SK-N-SH treated with all-trans-retinoic acid at 6 μM for 48 hours (cell line): Measurements from ENCODE around the gene IFNA13.

ENCODE experiments used
- ATAC-seq: fragments of 200-7000 bp; cut with Tn5 transposase; 3 replicates; pipeline ENCODE4 v1.9.1; 2020; ENCODE audit warnings: mild to moderate bottlenecking, moderate library complexity
- ARNTL ChIP-seq: fragments of 450-650 bp; formaldehyde crosslinking; IDR thresholded peaks from 2 replicates; pipeline ENCODE4 v1.5.0; 2020; ENCODE audit warnings: low read depth, mild to moderate bottlenecking, moderate library complexity, borderline replicate concordance
- BACH2 ChIP-seq: fragments of 250-450 bp; sonication (Bioruptor Pico); IDR thresholded peaks from 2 replicates; pipeline ENCODE4 v1.9.0; 2021; ENCODE audit warnings: mild to moderate bottlenecking, borderline replicate concordance
- CSDC2 ChIP-seq: fragments of 250-450 bp; sonication (Bioruptor Pico); IDR thresholded peaks from 2 replicates; pipeline ENCODE4 v1.5.0; 2020; ENCODE audit warnings: mild to moderate bottlenecking, moderate library complexity
- ESRRG ChIP-seq: fragments of 250-450 bp; sonication (Bioruptor Pico); IDR thresholded peaks from 2 replicates; pipeline ENCODE4 v1.6.1; 2021; ENCODE audit warnings: mild to moderate bottlenecking
- GLIS3 ChIP-seq: fragments of 250-450 bp; sonication (Bioruptor Pico); IDR thresholded peaks from 2 replicates; pipeline ENCODE4 v1.5.0; 2020; ENCODE audit warnings: mild to moderate bottlenecking, moderate library complexity
- ISL1 ChIP-seq: fragments of 250-450 bp; sonication (Bioruptor Pico); IDR thresholded peaks from 2 replicates; pipeline ENCODE4 v2.1.2; 2022; ENCODE audit warnings: mild to moderate bottlenecking, moderate library complexity
- OSR1 ChIP-seq: fragments of 250-450 bp; sonication (Bioruptor Pico); IDR thresholded peaks from 2 replicates; pipeline ENCODE4 v1.8.0; 2022; ENCODE audit warnings: moderate library complexity, mild to moderate bottlenecking, inconsistent platforms
- PPARA ChIP-seq: fragments of 250-450 bp; sonication (Bioruptor Pico); IDR thresholded peaks from 2 replicates; pipeline ENCODE4 v1.5.0; 2020; ENCODE audit warnings: mild to moderate bottlenecking, borderline replicate concordance
- RARB ChIP-seq: fragments of 250-450 bp; sonication (Bioruptor Pico); IDR thresholded peaks from 2 replicates; pipeline ENCODE4 v1.8.0; 2021; ENCODE audit warnings: mild to moderate bottlenecking, moderate library complexity
- TCF4 ChIP-seq: fragments of 250-450 bp; sonication (Bioruptor Pico); IDR thresholded peaks from 2 replicates; pipeline ENCODE4 v1.8.0; 2021; ENCODE audit warnings: mild to moderate bottlenecking, moderate library complexity, borderline replicate concordance
- ZC3H10 ChIP-seq: fragments of 250-450 bp; sonication (Bioruptor Pico); IDR thresholded peaks from 2 replicates; pipeline ENCODE4 v1.5.1; 2021; ENCODE audit warnings: mild to moderate bottlenecking, moderate library complexity
- ZFP3 ChIP-seq: fragments of 250-450 bp; sonication (Bioruptor Pico); IDR thresholded peaks from 2 replicates; pipeline ENCODE4 v1.5.0; 2020; ENCODE audit warnings: mild to moderate bottlenecking, moderate library complexity
- ZFP30 ChIP-seq: fragments of 450-650 bp; formaldehyde crosslinking; IDR thresholded peaks from 2 replicates; pipeline ENCODE4 v1.5.0; 2022; ENCODE audit warnings: mild to moderate bottlenecking, moderate library complexity
- ZNF565 ChIP-seq: fragments of 450-650 bp; formaldehyde crosslinking; conservative IDR thresholded peaks from 2 replicates; pipeline ENCODE4 v1.5.0; 2020; ENCODE audit warnings: low read depth, mild to moderate bottlenecking, moderate library complexity
- ZNF70 ChIP-seq: fragments of 450-650 bp; formaldehyde crosslinking; IDR thresholded peaks from 2 replicates; pipeline ENCODE4 v1.5.0; 2020; ENCODE audit warnings: mild to moderate bottlenecking, moderate library complexity
- ZNF8 ChIP-seq: fragments of 450-650 bp; formaldehyde crosslinking; IDR thresholded peaks from 2 replicates; pipeline ENCODE4 v1.5.0; 2020; ENCODE audit warnings: mild to moderate bottlenecking, moderate library complexity
- TF ChIP-seq, protein P1 (sequence below): fragments of 250-450 bp; sonication (Bioruptor Pico); IDR thresholded peaks from 2 replicates; pipeline ENCODE4 v1.5.1; 2020; ENCODE audit warnings: low read depth, mild to moderate bottlenecking, moderate library complexity
- TF ChIP-seq, protein P2 (sequence below): fragments of 250-450 bp; sonication (Bioruptor Pico); IDR thresholded peaks from 2 replicates; pipeline ENCODE4 v1.5.1; 2021; ENCODE audit warnings: mild to moderate bottlenecking, moderate library complexity
- TF ChIP-seq, protein P3 (sequence below): fragments of 250-450 bp; sonication (Bioruptor Pico); IDR thresholded peaks from 2 replicates; pipeline ENCODE4 v1.8.0; 2021; ENCODE audit warnings: low read depth, mild to moderate bottlenecking, moderate library complexity, borderline replicate concordance
- TF ChIP-seq, protein P4 (sequence below): fragments of 250-450 bp; sonication (Bioruptor Pico); IDR thresholded peaks from 2 replicates; pipeline ENCODE4 v1.8.0; 2020; ENCODE audit warnings: mild to moderate bottlenecking, moderate library complexity, borderline replicate concordance

The IFNA13 gene

DNA sequence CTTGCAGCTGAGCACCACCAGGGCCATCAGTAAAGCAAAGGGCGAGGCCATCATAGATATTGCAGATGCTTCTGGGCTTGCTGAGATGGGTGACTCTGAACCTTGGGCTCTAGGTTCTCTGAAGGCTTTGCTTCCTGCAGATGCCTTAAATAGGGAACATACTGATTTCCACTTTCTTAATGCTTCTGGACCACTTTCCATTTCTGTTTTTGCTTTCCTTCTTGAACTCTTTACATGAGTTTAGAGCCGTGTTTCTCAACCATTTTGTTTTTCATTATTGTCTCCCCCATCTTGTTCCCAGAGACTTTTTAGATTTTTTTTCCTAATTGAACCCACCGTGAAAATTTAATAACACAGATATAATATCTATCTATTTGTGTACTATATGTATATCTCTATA, at the start of gene IFNA13:
IFNA13 (minus strand) TSS at position 101 of the 400 bp plus-strand sequence; CDS start at position 54, 47 bp downstream.
- ATAC-seq, result no peak
- TF ChIP-seq ESRRG (no peak), ISL1 (CRISPR knock-in tag) (no peak), ZNF8 (CRISPR knock-in tag) (no peak), RARB (CRISPR knock-in tag) (no peak), PPARA (CRISPR knock-in tag) (no peak)

DNA sequence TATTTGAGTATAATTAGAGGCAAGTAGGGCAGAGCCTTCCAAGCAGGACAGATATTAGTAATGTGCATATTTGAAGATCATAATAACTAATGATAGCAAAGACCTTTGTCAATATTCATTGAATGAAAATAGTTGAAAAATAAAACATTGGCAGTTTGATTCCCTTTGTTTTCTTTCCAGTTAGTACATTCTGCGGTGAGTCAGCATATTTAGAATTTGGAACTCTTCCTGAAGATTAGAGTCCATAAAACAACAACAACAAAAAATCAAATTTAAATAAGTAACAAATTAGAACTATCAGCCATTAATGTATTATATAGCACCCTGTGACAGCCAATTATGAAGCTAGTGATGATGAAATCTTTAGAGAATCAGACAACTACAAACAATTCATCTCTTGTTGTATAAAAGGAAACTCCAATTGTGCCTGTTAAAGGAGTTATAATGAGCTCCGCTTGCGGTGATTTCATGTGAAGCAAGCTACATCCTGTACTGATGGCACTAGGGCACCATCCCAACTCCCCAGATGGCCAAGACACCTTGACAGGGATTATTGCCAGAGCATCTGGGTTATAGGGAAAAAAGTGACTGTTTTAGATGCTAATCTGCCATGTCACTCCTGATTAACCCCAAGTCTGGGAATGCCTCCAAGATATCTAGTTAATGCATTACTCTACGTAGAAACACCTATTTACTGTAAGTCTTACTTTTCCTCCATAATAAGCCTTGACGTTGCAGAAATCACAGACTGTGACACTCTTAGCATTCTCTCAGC, 47.8 kb upstream of the IFNA13 start:
- ATAC-seq, result no peak
- no peak for TF ChIP-seq RARB (CRISPR knock-in tag)
- TF ChIP-seq, all 23 proteins: peak for 0

DNA sequence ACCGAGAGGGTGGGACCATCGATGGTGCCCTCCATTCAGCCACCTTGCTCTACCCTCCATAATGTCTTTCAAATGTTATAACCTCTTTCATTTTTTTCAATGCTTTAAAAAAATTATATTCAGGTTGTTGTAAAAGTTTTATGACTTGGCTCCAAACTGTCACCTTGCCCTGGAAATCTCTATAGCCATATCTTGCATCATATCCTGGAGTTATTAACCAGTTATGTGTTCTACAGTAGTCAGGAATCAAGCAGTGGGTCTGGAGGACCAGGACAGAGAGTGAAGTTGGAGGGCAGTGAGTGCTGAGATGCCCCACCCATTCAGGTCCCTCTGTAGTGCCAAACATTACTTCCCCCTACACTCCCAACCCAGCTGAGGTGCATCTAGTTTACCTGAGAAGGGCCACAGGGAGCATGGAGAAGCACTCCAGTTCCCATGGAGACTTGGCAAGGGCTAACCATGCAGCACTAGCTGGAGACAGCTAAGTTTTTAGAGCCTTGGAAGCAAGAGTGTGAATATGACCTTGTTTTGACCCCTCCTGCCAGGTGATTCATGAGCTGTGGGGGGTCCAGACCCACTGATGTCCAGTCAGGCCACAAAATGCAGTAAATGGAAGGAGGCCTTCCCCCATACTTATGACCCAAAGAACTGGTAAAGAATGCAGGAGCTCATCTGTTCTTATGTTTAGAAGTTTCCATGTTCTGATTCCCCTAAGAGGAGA, 46.5 kb upstream of the IFNA13 start:
- TF ChIP-seq, protein P1, sequence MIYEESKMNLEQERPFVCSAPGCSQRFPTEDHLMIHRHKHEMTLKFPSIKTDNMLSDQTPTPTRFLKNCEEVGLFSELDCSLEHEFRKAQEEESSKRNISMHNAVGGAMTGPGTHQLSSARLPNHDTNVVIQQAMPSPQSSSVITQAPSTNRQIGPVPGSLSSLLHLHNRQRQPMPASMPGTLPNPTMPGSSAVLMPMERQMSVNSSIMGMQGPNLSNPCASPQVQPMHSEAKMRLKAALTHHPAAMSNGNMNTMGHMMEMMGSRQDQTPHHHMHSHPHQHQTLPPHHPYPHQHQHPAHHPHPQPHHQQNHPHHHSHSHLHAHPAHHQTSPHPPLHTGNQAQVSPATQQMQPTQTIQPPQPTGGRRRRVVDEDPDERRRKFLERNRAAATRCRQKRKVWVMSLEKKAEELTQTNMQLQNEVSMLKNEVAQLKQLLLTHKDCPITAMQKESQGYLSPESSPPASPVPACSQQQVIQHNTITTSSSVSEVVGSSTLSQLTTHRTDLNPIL (CRISPR knock-in tag), result no peak
- TF ChIP-seq GLIS3 (no peak), BACH2 (CRISPR knock-in tag) (no peak), ZC3H10 (no peak), ZFP3 (CRISPR knock-in tag) (no peak), ZNF565 (CRISPR knock-in tag) (no peak), CSDC2 (CRISPR knock-in tag) (no peak), OSR1 (CRISPR knock-in tag) (no peak), ARNTL (no peak), ZNF70 (CRISPR knock-in tag) (no peak), TCF4 (CRISPR knock-in tag) (no peak)
- TF ChIP-seq, protein P2, sequence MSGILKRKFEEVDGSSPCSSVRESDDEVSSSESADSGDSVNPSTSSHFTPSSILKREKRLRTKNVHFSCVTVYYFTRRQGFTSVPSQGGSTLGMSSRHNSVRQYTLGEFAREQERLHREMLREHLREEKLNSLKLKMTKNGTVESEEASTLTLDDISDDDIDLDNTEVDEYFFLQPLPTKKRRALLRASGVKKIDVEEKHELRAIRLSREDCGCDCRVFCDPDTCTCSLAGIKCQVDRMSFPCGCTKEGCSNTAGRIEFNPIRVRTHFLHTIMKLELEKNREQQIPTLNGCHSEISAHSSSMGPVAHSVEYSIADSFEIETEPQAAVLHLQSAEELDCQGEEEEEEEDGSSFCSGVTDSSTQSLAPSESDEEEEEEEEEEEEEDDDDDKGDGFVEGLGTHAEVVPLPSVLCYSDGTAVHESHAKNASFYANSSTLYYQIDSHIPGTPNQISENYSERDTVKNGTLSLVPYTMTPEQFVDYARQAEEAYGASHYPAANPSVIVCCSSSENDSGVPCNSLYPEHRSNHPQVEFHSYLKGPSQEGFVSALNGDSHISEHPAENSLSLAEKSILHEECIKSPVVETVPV (CRISPR knock-in tag), result no peak
- TF ChIP-seq, protein P3, sequence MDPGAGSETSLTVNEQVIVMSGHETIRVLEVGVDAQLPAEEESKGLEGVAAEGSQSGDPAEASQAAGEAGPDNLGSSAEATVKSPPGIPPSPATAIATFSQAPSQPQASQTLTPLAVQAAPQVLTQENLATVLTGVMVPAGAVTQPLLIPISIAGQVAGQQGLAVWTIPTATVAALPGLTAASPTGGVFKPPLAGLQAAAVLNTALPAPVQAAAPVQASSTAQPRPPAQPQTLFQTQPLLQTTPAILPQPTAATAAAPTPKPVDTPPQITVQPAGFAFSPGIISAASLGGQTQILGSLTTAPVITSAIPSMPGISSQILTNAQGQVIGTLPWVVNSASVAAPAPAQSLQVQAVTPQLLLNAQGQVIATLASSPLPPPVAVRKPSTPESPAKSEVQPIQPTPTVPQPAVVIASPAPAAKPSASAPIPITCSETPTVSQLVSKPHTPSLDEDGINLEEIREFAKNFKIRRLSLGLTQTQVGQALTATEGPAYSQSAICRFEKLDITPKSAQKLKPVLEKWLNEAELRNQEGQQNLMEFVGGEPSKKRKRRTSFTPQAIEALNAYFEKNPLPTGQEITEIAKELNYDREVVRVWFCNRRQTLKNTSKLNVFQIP (CRISPR knock-in tag), result no peak
- TF ChIP-seq, protein P4, sequence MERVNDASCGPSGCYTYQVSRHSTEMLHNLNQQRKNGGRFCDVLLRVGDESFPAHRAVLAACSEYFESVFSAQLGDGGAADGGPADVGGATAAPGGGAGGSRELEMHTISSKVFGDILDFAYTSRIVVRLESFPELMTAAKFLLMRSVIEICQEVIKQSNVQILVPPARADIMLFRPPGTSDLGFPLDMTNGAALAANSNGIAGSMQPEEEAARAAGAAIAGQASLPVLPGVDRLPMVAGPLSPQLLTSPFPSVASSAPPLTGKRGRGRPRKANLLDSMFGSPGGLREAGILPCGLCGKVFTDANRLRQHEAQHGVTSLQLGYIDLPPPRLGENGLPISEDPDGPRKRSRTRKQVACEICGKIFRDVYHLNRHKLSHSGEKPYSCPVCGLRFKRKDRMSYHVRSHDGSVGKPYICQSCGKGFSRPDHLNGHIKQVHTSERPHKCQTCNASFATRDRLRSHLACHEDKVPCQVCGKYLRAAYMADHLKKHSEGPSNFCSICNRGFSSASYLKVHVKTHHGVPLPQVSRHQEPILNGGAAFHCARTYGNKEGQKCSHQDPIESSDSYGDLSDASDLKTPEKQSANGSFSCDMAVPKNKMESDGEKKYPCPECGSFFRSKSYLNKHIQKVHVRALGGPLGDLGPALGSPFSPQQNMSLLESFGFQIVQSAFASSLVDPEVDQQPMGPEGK (CRISPR knock-in tag), result no peak
- ATAC-seq, result no peak

DNA sequence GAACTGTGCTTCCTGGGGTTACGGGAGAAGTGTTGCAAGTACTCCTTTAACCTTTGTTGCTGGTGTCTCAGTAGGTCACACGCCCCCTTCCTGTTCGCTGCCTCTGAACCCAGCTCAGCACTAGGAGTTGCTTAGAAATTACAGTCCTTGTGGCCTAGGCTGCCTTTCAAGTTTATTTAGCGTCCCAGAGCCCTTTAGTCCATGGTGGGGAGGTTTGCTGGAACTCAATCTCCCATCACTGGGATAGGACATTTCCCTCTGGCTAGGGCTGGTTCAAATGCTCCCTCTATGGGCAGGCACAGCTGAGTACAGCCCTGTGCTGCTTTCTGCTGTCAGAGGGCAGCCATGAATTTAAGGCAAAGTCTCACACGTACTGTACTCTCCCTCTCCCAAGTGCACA, 45.8 kb upstream of the IFNA13 start:
- peak; percentile 79 for ATAC-seq
- no peak for TF ChIP-seq GLIS3
- no peak for TF ChIP-seq PPARA (CRISPR knock-in tag)
- TF ChIP-seq ZFP30 (CRISPR knock-in tag), result no peak
- TF ChIP-seq ZNF565 (CRISPR knock-in tag), result no peak
- TF ChIP-seq, protein P3 (CRISPR knock-in tag), result no peak
- no peak for TF ChIP-seq CSDC2 (CRISPR knock-in tag)
